Measurements from ENCODE around the gene SUFU.
"Not testable (repeated sequence)": the region's sequence is repeated elsewhere in the genome, so short reads cannot be mapped to it uniquely, and the experiment has no call there.

The SUFU gene

GRCh38 chr10:102514487-102515311 is 10.9 kb downstream of the SUFU start:
- DNase-seq, result no peak

- no peak for DNase-seq
These were observed 12.0 kb downstream of the SUFU start for GRCh38 chr10:102515724-102516123.

GRCh38 chr10:102517553-102517952 is 13.8 kb downstream of the SUFU start:
- no peak for DNase-seq

GRCh38 chr10:102519246-102519825 is 15.6 kb downstream of the SUFU start:
- no peak for DNase-seq

GRCh38 chr10:102522874-102523249 is 19.1 kb downstream of the SUFU start:
- DNase-seq, result no peak

GRCh38 chr10:102523250-102524029 is 19.7 kb downstream of the SUFU start:
- DNase-seq, result no peak

GRCh38 chr10:102524746-102525145 is 21.0 kb downstream of the SUFU start:
- no peak for DNase-seq

GRCh38 chr10:102527546-102527945 is 23.8 kb downstream of the SUFU start:
- no peak for DNase-seq

GRCh38 chr10:102534333-102534732 is 30.6 kb downstream of the SUFU start:
- peak in 1 of 2 donors; percentile 20 for DNase-seq

- not testable (repeated sequence) for DNase-seq
These were observed 31.2 kb downstream of the SUFU start for GRCh38 chr10:102534966-102535365.

- no peak for DNase-seq
These were observed 31.8 kb downstream of the SUFU start for GRCh38 chr10:102535481-102536147.

- no peak for DNase-seq
These were observed 33.6 kb downstream of the SUFU start for GRCh38 chr10:102537367-102537766.

- DNase-seq, result no peak
These were observed 34.2 kb downstream of the SUFU start for GRCh38 chr10:102537948-102538347.

- DNase-seq, result no peak
These were observed 35.0 kb downstream of the SUFU start for GRCh38 chr10:102538811-102539210.

GRCh38 chr10:102540023-102540422 is 36.3 kb downstream of the SUFU start:
- DNase-seq, result no peak

- no peak for DNase-seq
These were observed 39.1 kb downstream of the SUFU start for GRCh38 chr10:102542800-102543418.

- no peak for DNase-seq
These were observed 41.6 kb downstream of the SUFU start for GRCh38 chr10:102545265-102545871.

GRCh38 chr10:102545997-102546396 is 42.2 kb downstream of the SUFU start:
- no peak for DNase-seq

- DNase-seq, result no peak
These were observed 43.0 kb downstream of the SUFU start for GRCh38 chr10:102546606-102547320.

GRCh38 chr10:102549549-102549948 is 45.8 kb downstream of the SUFU start:
- no peak for DNase-seq

- DNase-seq, result no peak
These were observed 47.0 kb downstream of the SUFU start for GRCh38 chr10:102550636-102551210.
